Nephron (organoid): Measurements from ENCODE around the gene WDR5B.

Experiments used
- H3K27ac Mint-ChIP-seq, 3 experiments: 2 replicates each; pipeline ENCODE4 v1.8.0; 2020; ENCODE audit warnings: mixed read lengths in 3 of 3, mild to moderate bottlenecking in 2 of 3, moderate library complexity in 1 of 3
- H3K27me3 Mint-ChIP-seq: 2 replicates; pipeline ENCODE4 v1.8.0; 2021; ENCODE audit warnings: low read depth, mild to moderate bottlenecking, moderate library complexity, mixed read lengths
- H3K36me3 Mint-ChIP-seq: 2 replicates; pipeline ENCODE4 v1.8.0; 2020; ENCODE audit warnings: low read depth, mixed read lengths
- H3K4me1 Mint-ChIP-seq: 2 replicates; pipeline ENCODE4 v1.8.0; 2020; ENCODE audit warnings: mixed read lengths
- H3K4me3 Mint-ChIP-seq, 3 experiments: 2 replicates each; pipeline ENCODE4 v1.8.0; 2020; ENCODE audit warnings: mild to moderate bottlenecking in 3 of 3, mixed read lengths in 3 of 3, moderate library complexity in 2 of 3
- H3K9me3 Mint-ChIP-seq: 2 replicates; pipeline ENCODE4 v1.8.0; 2020; ENCODE audit warnings: mixed read lengths
- CTCF ChIP-seq, 3 experiments: fragments of 200-600 bp; sonication (generic); IDR thresholded peaks; one replicate each; pipeline ENCODE4 v1.5.0; 2021; ENCODE audit warnings: antibody characterized with exemption in 3 of 3; ENCODE audit not compliant: unreplicated experiment in 3 of 3

WDR5B gene

GRCh38 chr3:122414391-122414790 lies 1.5 kb downstream of the WDR5B start:
- Mint-ChIP-seq H3K36me3 (peaks cover 15% of the 10 kb centered on the region), H3K27ac (peak overlapping the region; percentile 99 to 100 (median 99)), H3K9me3 (no peaks in the 10 kb centered on the region), H3K4me3 (peak overlapping the region; percentile 96 to 100 (median 98)), H3K27me3 (no peaks in the 10 kb centered on the region), H3K4me1 (peaks cover 46% of the 10 kb centered on the region)
- no peak for TF ChIP-seq CTCF (IDR thresholded peaks at IDR 0.05; ENCODE audit: unreplicated experiment in 3 of 3)

GRCh38 chr3:122410639-122411038 lies 5.2 kb downstream of the WDR5B start:
- Mint-ChIP-seq H3K27me3 (no peaks in the 10 kb centered on the region), H3K9me3 (no peaks in the 10 kb centered on the region), H3K4me1 (peaks cover 28% of the 10 kb centered on the region), H3K4me3 (no peak overlapping the region), H3K36me3 (peaks cover 28% of the 10 kb centered on the region), H3K27ac (no peak overlapping the region)
- TF ChIP-seq CTCF (IDR thresholded peaks at IDR 0.05; ENCODE audit: unreplicated experiment in 3 of 3) = no peak

GRCh38 chr3:122410111-122410510 lies 5.8 kb downstream of the WDR5B start:
- Mint-ChIP-seq H3K4me3 (no peak overlapping the region), H3K36me3 (peaks cover 28% of the 10 kb centered on the region), H3K27ac (no peak overlapping the region), H3K9me3 (no peaks in the 10 kb centered on the region), H3K27me3 (no peaks in the 10 kb centered on the region), H3K4me1 (peaks cover 24% of the 10 kb centered on the region)
- no peak for TF ChIP-seq CTCF (IDR thresholded peaks at IDR 0.05; ENCODE audit: unreplicated experiment in 3 of 3)

- Mint-ChIP-seq H3K9me3 (no peaks in the 10 kb centered on the region), H3K4me1 (peaks cover 17% of the 10 kb centered on the region), H3K27me3 (no peaks in the 10 kb centered on the region), H3K4me3 (no peak overlapping the region), H3K27ac (no peak overlapping the region), H3K36me3 (peaks cover 28% of the 10 kb centered on the region)
- no peak for TF ChIP-seq CTCF (IDR thresholded peaks at IDR 0.05; ENCODE audit: unreplicated experiment in 3 of 3)
Measured at GRCh38 chr3:122409446-122409845, 6.4 kb downstream of the WDR5B start.

- TF ChIP-seq CTCF (IDR thresholded peaks at IDR 0.05; ENCODE audit: unreplicated experiment in 3 of 3) = no peak
- Mint-ChIP-seq H3K36me3 (peaks cover 30% of the 10 kb centered on the region), H3K9me3 (no peaks in the 10 kb centered on the region), H3K27ac (no peak overlapping the region), H3K4me1 (peaks cover 8% of the 10 kb centered on the region), H3K4me3 (no peak overlapping the region), H3K27me3 (no peaks in the 10 kb centered on the region)
Measured at GRCh38 chr3:122407946-122408345, 7.9 kb downstream of the WDR5B start.

GRCh38 chr3:122406198-122406597 lies 9.7 kb downstream of the WDR5B start:
- Mint-ChIP-seq H3K27ac (no peak overlapping the region), H3K4me3 (no peak overlapping the region), H3K27me3 (no peaks in the 10 kb centered on the region), H3K9me3 (no peaks in the 10 kb centered on the region), H3K36me3 (peaks cover 28% of the 10 kb centered on the region), H3K4me1 (no peaks in the 10 kb centered on the region)
- TF ChIP-seq CTCF (IDR thresholded peaks at IDR 0.05; ENCODE audit: unreplicated experiment in 3 of 3) = no peak
